ENCODE results near the gene CDH13.

GRCh38 chr16:83762141-83762991 is 1135.6 kb downstream of the CDH13 start:
- TF ChIP-seq CTCF (IDR thresholded peaks at IDR 0.05) = no peak
- no peak for TF ChIP-seq ZFX (IDR thresholded peaks at IDR 0.05; ENCODE audit: borderline replicate concordance)
